Parathyroid adenoma (tissue), 2 donors: ENCODE data around the gene APOBEC3F.
"Not testable (repeated sequence)": the region's sequence is repeated elsewhere in the genome, so short reads cannot be mapped to it uniquely, and the experiment has no call there.

Experiments
- H2AFZ ChIP-seq: fragments of 300-600 bp; sonication (generic); one replicate; pipeline ENCODE4 v1.7.0; 2017; ENCODE audit warnings: antibody characterized with exemption, mild to moderate bottlenecking
- H3K27ac ChIP-seq: fragments of 300-600 bp; sonication (generic); one replicate; pipeline ENCODE4 v1.7.0; 2017
- H3K27me3 ChIP-seq: fragments of 300-600 bp; sonication (generic); one replicate; pipeline ENCODE4 v1.7.0; 2017; ENCODE audit warnings: low read length; ENCODE audit not compliant: control insufficient read depth, insufficient read depth
- H3K36me3 ChIP-seq: fragments of 300-600 bp; sonication (generic); one replicate; pipeline ENCODE4 v1.7.0; 2017; ENCODE audit warnings: low read length; ENCODE audit not compliant: control insufficient read depth, insufficient read depth
- H3K4me1 ChIP-seq: fragments of 300-600 bp; sonication (generic); one replicate; pipeline ENCODE4 v1.7.0; 2017; ENCODE audit warnings: control low read depth
- H3K4me2 ChIP-seq: fragments of 300-600 bp; sonication (generic); one replicate; pipeline ENCODE4 v1.7.0; 2017; ENCODE audit warnings: low read length
- H3K4me3 ChIP-seq: fragments of 300-600 bp; sonication (generic); one replicate; pipeline ENCODE4 v1.7.0; 2017; ENCODE audit warnings: low read depth, low read length
- H3K79me2 ChIP-seq: fragments of 300-600 bp; sonication (generic); one replicate; pipeline ENCODE4 v1.7.0; 2017; ENCODE audit warnings: control low read depth
- H3K9ac ChIP-seq: fragments of 300-600 bp; sonication (generic); one replicate; pipeline ENCODE4 v1.7.0; 2017; ENCODE audit warnings: mild to moderate bottlenecking
- H3K9me3 ChIP-seq: fragments of 300-600 bp; sonication (generic); one replicate; pipeline ENCODE4 v1.7.0; 2017; ENCODE audit warnings: low read length; ENCODE audit not compliant: control insufficient read depth
- TF ChIP-seq, protein P1 (sequence below): fragments of 300-600 bp; sonication (generic); IDR thresholded peaks from one replicate; pipeline ENCODE4 v1.7.0; 2017; ENCODE audit warnings: antibody characterized with exemption, mild to moderate bottlenecking
- donor health status: primary hyperparathyroidism.

Gene APOBEC3F

DNA sequence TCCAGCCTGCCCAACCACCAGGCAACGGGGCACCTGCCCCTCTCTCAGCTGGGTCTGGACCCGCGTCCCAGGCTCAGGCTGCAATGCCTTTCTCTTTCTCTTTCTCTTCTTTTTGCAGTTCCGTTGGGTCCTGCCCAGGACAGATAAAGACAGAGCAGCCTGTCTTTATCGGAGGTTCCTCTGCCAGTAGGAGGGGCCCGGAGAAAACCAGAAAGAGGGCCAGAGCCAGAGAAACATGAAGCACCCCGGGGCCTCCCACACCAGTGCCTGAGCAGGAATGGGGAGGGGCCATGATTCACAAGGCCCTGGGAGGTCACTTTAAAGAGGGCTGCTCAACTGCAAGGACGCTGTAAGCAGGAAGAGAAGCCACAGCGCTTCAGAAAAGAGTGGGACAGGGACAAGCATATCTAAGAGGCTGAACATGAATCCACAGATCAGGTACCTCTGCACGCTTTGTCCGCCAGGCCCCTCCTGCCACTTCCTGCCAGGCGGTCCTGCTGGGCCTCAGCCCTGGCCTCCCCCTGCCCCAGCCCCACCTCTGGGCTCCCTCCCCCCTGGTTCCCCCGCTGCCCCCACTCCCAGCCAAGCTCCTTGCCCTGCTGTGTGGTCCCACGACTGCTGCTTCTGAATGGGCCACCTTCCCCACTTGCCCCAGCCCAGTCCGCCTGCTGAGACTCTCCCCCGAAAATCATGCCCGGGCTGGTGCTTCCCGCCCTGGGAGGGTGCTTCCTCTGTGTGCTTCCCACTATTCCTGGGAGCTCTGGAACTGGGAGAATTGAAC, 26.5 kb upstream of the APOBEC3F start, which contains the start of gene APOBEC3C:
Gene APOBEC3C, plus strand, starts transcription at position 316 of the 781 bp plus-strand sequence. Its CDS starts 106 bp downstream, at position 422.
- H3K36me3 ChIP-seq = no peaks in the 10 kb centered on the region
- peak within 1 kb of the TSS; percentile 60 for H3K4me2 ChIP-seq
- H3K4me1 ChIP-seq = no peaks in the 10 kb centered on the region
- H3K9me3 ChIP-seq = no peaks in the 10 kb centered on the region
- H3K27me3 ChIP-seq = no peaks in the 10 kb centered on the region
- no peak within 1 kb of the TSS for H3K9ac ChIP-seq
- peak within 1 kb of the TSS; percentile 83 for H2AFZ ChIP-seq
- peak within 1 kb of the TSS; percentile 49 for H3K4me3 ChIP-seq
- H3K27ac ChIP-seq = peak within 1 kb of the TSS; percentile 53
- TF ChIP-seq, protein P1, sequence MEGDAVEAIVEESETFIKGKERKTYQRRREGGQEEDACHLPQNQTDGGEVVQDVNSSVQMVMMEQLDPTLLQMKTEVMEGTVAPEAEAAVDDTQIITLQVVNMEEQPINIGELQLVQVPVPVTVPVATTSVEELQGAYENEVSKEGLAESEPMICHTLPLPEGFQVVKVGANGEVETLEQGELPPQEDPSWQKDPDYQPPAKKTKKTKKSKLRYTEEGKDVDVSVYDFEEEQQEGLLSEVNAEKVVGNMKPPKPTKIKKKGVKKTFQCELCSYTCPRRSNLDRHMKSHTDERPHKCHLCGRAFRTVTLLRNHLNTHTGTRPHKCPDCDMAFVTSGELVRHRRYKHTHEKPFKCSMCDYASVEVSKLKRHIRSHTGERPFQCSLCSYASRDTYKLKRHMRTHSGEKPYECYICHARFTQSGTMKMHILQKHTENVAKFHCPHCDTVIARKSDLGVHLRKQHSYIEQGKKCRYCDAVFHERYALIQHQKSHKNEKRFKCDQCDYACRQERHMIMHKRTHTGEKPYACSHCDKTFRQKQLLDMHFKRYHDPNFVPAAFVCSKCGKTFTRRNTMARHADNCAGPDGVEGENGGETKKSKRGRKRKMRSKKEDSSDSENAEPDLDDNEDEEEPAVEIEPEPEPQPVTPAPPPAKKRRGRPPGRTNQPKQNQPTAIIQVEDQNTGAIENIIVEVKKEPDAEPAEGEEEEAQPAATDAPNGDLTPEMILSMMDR = no peak
- H3K79me2 ChIP-seq = no peaks in the 10 kb centered on the region

DNA sequence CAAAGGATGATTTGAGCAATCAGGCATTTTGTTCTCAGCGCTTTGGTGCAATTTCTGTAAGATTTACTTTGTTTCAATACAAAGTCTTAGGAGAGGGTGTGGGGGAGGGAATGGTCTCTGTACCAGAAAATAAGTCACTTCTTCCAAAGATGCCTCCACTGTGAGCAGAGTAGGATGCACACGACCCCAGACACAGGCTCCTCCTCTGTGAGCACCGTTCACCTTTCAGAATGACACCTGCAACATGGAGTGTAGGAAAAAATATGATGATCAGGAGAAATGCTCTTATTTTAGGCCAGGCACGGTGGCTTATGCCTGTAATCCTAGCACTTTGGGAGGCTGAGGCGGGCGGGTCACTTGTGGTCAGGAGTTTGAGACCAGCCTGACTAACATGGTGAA, 25.9 kb upstream of the APOBEC3F start:
- not testable (repeated sequence) for H3K4me1 ChIP-seq, H3K27ac ChIP-seq

GRCh38 chr22:39016592-39016991, 24.1 kb upstream of the APOBEC3F start:
- Histone ChIP-seq H3K27ac (no peak overlapping the region), H3K4me3 (no peak overlapping the region), H3K79me2 (no peaks in the 10 kb centered on the region), H3K4me2 (no peak overlapping the region), H3K9ac (no peak overlapping the region), H2AFZ (no peak overlapping the region), H3K9me3 (no peaks in the 10 kb centered on the region), H3K36me3 (no peaks in the 10 kb centered on the region), H3K4me1 (no peaks in the 10 kb centered on the region), H3K27me3 (no peaks in the 10 kb centered on the region)
- TF ChIP-seq, protein P1 = no peak

More for the DNA sequence above, 25.9 kb upstream of the APOBEC3F start:
- not testable (repeated sequence) for H3K9me3 ChIP-seq, H3K9ac ChIP-seq, H3K79me2 ChIP-seq, H3K36me3 ChIP-seq, H3K27me3 ChIP-seq
- H2AFZ ChIP-seq = peak overlapping the region; percentile 83
- H3K4me3 ChIP-seq = peak overlapping the region; percentile 49
- H3K4me2 ChIP-seq = peak overlapping the region; percentile 60

- Histone ChIP-seq H3K27ac (no peak overlapping the region), H3K79me2 (no peaks in the 10 kb centered on the region), H3K4me3 (no peak overlapping the region), H3K9ac (no peak overlapping the region), H3K27me3 (no peaks in the 10 kb centered on the region), H3K36me3 (no peaks in the 10 kb centered on the region), H3K9me3 (no peaks in the 10 kb centered on the region), H3K4me1 (no peaks in the 10 kb centered on the region), H2AFZ (no peak overlapping the region), H3K4me2 (no peak overlapping the region)
- TF ChIP-seq, protein P1 = no peak
Measured at GRCh38 chr22:39017596-39018365, 22.9 kb upstream of the APOBEC3F start.

- H3K36me3 ChIP-seq, H3K79me2 ChIP-seq, H3K27me3 ChIP-seq, H3K9me3 ChIP-seq, H3K27ac ChIP-seq, H3K4me3 ChIP-seq, H3K4me1 ChIP-seq, H3K9ac ChIP-seq: not testable (repeated sequence)
- Histone ChIP-seq H3K4me2 (peak overlapping the region; percentile 9), H2AFZ (peak overlapping the region; percentile 46)
Measured at GRCh38 chr22:39020021-39020651, 20.5 kb upstream of the APOBEC3F start.
